GM21619 (cell line): ENCODE results near the gene CYB5R2.

Experiments used
- ATAC-seq: cut with Tn5 transposase; IDR thresholded peaks from one replicate; pipeline ENCODE4 v1.9.1; 2021; ENCODE audit not compliant: unreplicated experiment

Gene CYB5R2

DNA sequence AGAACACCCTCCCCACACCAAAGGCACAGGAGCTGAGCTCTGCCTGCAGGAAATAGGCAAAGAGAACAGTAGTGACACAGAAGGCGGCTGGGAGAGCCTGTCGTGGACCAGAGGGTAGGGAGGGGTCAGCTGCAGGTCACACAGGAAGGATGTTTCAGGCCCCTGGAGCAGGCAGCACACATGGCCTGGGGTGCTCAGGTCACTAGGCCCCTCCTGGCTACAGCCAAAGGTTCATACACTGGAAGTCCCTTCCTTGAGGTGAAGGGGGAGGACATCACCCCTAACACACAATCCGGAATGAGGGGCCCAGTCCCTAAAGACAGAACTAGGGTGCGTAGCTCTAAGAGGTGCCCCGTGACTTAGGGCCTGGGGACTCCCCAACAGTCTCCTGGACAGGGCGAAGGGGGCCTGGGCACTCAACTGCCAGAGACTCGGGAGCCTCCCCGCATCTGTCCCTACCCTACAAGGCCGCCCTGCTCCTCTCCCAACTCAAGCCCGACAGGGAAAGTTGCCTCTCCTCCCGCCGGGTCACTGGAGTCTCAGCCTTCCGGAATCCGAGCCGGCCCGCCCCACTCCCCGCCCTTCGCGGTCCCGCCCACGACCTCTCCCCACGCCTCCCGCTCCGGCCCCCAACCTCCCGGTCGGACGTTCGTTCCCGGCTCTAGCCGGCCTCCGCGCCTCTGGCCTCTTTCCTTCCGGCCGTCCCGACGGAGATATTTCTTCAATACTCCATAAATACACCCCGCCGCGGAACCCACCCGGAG is at the start of gene CYB5R2:
CYB5R2 (minus strand) TSS at position 541 of the 764 bp plus-strand sequence. CDS start 675 bp downstream, outside the sequence.
- peak; percentile 33 for ATAC-seq

DNA sequence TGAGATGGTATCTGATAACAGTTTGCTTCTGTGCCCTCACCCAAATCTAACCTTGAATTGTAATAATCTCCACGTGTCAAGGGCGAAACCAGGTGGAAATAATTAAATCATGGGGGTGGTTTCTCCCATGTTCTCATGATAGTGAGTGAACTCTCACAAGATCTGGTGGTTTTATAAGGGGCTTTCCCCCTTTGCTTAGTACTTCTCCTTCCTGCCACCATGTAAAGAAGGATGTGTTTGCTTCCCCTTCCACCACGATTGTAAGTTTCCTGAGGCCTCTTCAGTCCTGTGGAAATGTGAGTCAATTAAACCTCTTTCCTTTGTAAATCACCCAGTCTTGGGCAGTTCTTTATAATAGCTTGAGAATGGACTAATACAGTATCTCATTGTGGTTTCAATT is 41.5 kb upstream of the CYB5R2 start:
- no peak for ATAC-seq

DNA sequence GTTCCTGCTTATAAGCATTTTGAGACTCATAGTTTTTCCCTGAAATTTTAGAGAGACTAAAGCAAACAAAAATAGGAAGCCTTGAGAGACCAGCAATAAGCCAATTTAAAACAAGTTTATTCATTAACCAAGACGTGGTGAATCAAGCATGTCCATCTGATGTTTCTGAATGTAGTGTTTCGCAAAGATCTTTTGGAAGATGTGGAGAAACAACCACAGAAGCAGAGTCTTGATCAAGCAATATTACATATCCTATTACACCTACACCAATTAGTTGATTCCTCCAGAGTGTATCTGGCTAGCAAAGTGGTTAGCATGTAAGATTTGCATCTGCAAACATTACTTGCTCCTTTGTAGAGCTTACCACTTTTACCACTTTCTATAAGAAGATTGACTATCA is 33.1 kb upstream of the CYB5R2 start, which contains the start of gene OVCH2:
OVCH2 (minus strand) TSS at position 101 of the 400 bp plus-strand sequence; CDS start at position 18, 83 bp downstream.
- ATAC-seq = no peak

DNA sequence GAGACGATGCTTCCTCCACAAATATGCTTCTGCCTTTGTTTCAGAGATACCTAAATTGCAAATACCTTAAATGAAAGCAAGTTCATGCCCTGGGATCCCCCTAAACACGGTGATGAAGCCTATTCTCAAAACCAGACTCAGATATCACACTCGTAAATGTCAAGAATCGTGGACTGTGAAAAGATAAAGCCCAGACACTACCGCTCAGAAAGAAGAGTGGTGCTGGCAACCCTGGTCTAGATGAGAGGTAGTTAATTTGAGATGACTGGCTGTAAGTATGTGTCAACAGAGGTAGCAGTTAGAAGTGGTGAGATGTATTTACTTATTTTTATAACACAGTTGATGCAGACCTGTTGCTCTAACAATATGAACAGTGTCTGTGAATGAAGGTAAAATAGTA is 30.4 kb upstream of the CYB5R2 start:
- ATAC-seq = no peak

DNA sequence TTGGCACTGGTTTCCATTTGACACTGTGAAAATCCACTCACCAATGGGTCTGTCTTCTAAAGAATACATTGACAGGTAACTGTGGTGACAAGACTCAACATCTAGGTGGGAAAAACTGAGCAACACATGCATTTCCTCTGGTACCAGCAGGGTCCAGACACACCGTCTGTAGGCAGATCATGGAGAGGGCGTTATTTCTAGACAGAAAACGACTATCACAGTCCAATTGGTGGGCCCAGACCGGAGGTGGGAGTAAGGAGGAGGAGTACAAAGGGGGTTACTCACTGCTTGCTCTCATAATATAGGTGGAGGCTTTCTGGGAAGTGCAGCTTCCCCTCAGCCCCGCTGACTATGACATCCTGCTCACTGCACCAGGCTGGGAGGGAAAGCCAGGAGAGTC is 23.1 kb upstream of the CYB5R2 start:
- ATAC-seq = no peak

DNA sequence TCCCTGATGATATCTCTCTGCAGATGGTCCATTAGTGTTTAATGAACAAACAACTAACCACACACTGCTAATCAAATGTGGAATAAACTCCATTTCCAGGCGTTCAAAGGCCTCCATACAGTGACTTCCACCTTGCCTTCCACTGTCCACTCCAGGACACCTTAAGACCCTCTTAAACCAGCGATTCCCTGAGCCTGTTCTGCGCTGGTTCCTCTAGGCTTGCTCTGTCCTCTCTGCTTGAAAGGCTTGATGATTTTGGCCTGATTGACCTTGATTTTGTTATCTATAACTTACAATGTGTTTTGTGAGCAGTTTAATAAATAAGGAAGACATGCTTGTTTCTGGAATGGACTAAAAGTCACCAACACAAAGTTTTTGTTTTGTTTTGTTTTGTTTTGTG is 20.9 kb upstream of the CYB5R2 start:
- no peak for ATAC-seq

DNA sequence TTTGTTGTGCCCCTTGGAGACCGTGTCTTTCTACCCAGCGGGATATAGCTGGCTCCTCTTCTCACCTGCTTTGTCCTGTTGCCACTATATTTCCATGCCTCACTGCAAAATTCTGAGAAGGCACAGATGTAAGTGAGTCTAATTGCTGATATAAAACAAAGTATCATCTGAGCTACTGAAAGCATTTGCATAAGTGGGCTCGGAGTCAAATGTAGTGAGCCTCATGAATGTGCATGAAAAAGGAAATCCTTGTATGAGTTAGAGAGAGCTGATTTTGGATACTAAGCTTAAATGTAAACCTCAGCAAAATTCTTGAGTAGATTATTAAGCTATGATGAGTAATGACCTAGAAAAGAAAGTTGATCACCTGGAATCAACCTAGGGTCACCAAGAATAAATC is 19.1 kb upstream of the CYB5R2 start:
- ATAC-seq = no peak

DNA sequence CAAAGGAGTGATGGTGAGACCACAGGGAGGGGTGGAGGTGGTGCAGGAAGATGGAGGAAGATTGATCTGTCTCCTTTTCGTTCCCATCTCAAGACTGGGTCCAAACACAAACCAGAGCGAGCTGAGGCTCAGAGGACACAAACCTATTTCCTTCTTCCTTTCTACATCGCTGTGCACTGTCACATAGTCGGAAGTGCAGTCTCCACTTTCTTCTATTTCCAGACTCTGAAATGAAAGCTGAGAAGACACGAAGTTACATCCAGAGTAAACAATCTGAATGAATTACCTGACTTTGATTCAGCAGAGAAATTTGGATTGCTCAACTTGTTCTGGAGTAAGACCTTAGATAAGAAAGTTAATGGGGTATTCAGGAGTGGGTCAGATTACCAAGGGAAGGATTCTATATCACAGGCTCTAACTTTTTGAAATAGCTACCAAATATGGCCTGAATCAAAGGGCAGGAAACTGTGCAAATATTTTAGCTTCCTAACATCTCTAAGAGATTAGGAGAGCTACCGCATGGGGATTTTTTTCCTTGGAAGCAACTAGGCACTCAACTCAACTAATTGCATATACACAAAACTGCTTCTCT is 18.6 kb upstream of the CYB5R2 start:
- no peak for ATAC-seq

DNA sequence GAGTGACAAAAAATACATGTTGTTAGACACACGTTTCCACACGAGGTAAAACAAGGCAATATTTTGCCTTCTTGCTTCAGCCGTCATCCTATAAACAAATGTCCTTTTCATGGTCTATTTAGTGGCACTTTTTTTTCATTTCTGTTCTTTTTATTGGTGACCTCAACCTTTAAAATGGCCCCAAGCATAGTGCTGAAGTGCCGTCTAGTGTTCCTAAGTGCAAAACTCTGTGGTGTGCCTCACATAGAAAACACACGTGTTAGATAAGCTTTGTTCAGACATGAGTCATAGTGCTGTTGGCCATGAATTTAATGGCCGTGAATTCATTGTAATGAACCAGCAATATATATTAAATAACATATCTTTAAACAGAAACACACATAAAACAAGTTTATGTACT is 17.3 kb upstream of the CYB5R2 start:
- no peak for ATAC-seq

DNA sequence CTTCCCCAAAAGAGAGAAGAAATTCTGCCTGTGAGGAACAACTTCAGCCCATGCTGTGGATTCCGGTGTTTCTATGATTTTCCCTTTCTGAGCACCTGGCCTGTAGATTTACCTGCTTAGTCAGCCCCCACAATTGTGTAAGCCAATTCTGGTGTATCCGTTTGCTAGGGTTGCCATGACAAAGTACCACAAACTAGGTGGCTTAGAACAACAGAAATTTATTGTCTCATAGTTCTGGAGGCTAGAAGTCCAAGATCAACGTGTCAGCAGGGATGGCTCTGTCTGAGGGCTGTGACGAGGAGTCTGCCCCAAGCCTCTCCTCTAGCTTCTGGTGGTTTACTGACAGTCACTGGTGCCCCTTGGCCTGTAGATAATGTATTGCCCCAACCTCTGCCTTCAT is 15.9 kb upstream of the CYB5R2 start:
- ATAC-seq = no peak

DNA sequence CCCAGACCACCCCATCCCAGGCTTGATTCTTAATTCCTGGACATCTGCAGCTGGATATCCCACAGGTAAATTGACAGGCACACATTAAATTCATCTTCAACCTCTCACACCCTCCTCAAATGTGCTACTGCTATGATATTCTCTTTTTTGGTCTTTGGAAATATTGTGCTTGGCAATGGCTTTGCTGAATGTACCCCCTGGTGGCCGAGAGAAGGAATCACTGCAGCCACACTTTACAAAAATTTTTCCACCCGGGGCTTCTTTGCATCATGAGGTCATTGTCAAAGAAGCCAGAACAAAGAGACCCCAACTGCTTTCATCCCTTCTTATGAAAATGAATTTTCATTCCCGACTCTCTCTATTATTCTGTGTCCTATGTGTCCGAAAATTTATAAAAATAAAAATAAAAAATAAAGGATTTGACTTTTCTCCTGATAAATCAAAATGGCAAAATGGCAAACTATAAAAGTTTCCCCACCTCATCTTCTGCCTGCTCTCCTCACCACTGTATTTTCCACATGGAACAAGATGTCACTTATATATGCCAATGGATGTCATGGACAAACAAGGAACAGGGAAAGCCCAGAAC is 15.0 kb upstream of the CYB5R2 start:
- peak; percentile 75 for ATAC-seq

DNA sequence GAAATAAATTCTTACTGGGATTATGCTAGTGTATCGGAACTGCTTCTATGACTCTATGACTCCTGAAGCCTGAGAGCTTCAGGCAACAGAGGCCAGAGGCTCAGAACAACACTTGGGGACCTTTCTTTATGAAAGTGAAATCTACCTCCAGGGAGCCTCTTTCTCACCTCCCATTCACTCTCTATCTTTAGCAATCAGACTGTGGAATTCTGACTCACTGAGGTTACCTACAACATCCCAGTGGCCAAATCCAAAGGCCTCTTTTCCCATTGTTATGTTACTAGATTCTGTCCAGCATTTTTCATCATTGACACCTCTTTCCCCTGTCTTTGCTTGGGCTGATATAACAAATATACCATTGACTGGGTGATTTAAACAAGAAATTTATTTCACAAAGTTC is 14.1 kb upstream of the CYB5R2 start:
- no peak for ATAC-seq

DNA sequence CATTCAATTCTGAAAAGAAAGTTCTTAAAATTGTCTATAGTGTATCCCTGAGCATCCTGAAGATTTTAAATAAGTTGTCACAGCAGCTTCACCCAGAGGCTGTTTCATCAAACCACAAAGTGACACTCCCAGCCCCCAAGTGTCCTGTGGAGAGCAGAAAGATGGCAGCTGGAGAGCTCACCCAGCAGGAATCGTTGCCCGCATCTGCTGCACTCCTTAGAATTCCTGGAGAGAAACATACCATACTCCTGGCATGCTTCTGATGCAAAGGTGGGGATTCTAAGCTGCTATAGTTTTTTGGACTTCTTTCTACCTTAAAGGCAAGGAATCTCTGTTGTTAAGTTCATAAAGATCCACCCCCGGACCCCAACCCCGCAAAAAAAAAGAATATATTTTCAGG is 13.5 kb upstream of the CYB5R2 start:
- no peak for ATAC-seq

DNA sequence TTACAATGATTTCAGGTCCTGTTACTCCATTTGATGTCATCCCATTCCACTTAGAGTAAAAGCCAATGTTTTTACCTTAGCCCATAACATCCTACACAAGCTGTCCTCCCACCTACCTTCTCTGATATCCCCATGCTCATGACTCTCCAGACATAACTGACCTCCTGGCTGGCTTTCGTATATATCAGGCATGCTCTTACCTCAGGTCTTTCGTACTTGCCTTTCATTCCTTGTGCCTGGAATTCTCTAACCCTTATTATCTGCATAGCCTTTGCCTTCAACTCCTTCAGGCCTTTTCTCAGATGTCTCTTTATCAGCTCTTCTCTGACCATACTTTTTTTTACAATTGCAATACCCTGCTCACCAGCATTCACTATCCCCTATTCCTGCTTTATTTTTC is 10.3 kb upstream of the CYB5R2 start:
- ATAC-seq = no peak

DNA sequence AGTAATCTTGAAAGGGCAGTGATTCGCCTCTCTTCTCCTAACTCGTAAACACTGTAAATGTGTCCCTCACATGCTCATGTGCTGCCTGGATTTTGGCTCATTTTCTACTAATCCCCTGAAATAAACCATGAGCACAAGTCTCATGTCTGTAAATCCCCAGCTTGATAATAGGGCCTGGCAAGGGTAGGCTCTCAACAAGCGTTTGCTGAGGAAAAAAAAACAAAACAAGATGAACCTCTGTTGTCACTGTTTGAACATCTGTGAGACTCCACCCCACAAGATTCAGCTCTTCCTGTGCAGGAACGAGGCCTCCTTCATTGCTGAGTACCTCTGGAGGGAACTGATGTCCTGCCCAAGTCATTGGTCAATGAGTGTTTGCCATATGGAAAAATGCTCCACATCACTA is 4.5 kb upstream of the CYB5R2 start:
- ATAC-seq = no peak

DNA sequence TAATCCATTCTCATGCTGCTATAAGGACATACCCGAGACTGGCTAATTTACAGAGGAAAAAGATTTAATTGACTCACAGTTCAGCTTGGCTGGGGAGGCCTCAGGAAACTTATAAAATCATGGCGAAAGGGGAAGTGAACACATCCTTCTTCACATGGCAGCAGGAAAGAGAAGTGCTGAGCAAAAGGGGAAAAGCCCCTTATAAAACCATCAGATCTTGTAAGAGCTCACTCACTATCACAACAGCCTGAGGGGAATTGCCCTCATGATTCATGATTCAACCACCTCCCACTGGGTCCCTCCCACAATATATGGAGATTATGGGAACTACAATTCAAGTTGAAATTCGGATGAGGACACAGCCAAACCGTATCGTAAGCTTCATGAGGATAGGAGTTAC is 3.8 kb upstream of the CYB5R2 start:
- ATAC-seq = no peak

DNA sequence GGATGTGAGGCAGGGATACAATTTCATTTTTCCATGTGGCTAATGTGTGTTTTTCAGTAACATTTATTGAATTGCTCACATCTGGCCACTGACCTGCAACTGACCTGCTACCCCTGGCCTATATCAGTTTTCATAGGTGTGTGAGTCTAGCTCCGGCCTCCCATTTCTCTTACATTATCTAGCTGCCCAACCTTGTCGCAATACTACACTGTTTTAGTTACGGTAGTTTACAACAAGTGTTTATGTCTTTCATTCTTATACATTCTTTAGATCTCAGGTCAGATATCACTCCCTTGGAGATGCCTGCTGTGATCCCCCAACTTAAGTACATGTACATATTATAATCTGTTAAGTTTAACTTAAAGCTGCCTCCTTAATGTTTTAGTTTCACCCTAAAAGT is 2.3 kb upstream of the CYB5R2 start:
- ATAC-seq = no peak

DNA sequence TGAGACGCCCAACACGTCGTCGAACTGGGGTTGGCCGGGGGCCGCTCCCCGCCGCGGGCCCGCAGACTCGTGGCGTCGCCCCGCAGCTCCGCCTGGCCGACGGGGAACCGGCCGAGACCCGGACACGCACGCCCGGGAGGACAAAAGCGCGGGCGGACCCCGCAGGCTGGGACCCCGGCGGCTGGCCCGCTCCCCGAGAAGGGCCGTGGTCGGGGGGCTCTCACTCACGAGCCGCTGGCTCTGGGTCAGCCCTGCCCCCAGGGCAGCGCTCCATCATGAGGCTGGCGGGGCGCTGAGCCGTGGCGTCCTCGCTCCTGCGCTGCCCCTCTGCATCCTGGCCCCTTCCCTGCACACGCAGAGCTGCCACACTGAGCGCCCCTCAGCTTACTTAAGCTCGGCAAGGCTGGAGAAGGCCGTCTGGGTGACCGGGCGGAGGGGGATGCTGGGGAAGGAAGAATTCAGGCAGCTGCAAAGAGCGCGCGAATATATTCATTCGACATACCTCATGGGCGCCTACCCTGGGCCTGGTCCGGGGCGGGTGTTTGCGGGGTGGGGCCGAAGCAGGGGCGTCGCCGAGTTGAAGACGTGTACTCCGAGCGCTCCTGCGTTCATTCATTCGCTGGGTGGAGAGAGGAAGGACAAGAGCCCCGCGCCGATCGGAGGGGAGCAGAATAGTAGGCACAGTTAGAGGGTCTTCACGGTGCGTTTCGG is 579 bp upstream of the CYB5R2 start:
- ATAC-seq = peak; percentile 21

DNA sequence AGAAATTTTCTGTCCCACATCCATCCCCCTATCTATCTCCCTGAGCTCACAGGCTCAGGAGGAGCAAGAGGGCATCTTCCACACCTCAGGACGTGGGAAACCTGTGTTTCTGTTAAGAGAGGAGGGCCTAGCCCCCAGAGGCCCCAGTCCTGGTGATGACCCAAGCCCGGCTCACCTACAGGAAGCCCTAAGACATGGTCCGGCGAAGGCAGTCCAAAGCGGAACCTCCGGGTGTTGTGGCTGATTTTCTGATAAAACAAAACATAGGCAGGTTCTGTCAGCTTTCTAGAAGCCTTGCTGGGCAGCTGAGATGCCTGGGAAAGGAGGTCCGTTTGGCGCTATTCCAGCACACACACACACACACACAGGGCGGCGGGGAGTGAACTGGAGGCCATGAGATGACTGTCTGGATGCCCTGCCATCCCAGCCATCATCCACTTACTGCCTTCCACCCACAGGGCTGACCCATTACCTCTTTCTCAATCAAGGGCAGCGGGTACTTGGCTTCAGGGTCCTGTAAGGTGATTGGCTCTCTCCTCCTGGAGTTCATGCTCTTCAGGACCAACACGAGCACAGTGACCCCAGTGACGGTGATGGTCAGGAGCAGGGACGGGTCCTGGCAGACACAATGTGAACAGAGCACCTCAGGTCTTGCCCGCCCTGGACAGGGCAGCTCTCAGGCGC is 882 bp downstream of the CYB5R2 start:
- ATAC-seq = peak; percentile 13

DNA sequence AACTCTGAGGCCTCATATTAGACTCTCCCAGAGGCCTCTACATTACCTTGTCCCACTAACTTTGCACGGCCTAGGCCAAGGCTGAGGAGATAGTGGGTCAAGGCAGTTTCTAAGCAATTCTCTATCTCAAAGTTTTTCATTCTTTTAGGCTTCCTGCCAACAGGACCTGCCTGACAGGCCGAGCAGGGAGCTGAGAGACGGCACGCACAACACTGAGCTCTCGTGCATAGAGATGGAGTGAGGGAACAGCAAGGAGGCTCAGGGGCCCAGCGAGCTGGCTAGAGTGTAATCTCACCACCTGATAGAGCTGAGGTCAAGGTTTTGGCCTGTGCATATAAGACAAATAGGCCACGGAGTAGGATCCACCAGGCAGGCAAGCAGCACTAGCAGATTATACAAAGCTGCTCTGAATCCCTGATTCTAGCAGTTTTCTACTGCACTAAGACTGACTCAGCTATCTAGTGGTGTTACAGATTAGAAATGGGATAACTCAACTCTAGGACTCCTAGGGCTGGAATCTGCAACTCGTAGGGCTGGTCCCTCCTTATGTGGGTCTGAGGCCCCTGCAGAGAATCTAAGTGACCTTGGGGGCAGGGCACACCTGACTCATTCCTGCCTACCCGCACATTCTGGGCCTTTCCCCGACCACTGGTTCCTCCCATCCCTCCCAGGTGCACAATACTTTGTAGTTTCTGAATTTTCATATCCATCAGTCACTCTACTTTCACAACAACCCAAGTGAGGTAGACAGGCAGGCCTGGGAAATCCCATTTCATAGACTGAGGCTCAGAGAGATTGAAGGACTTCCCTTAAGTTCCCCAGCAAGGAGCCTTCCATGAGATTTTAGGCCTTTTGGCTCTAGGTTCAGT is 1.7 kb downstream of the CYB5R2 start:
- ATAC-seq = peak; percentile 60
